Ovary (tissue), 3 donors: ENCODE measurements around the gene KRTAP10-12.

ENCODE experiments used
- CTCF ChIP-seq, 3 donors: fragments of 450-650 bp in 2 of 3; fragments of 200-600 bp in 1 of 3; IDR thresholded peaks; one replicate each; pipeline versions ENCODE4 v1.5.1 to v1.8.0; 2016 to 2022; ENCODE audit warnings: antibody characterized with exemption in 3 of 3, mild to moderate bottlenecking in 1 of 3
- EP300 ChIP-seq: sonication (generic); formaldehyde crosslinking; IDR thresholded peaks from one replicate; pipeline ENCODE4 v1.6.1; 2017; ENCODE audit warnings: antibody characterized with exemption
- POLR2A ChIP-seq: fragments of 450-650 bp; IDR thresholded peaks from one replicate; pipeline ENCODE4 v1.6.1; 2017; ENCODE audit warnings: antibody characterized with exemption, mild to moderate bottlenecking, moderate library complexity
- donor health status: DM: no; HTN: no; CAD: no.

GRCh38 chr21:44649521-44650100 lies 47.4 kb upstream of the KRTAP10-12 start:
- no peak for TF ChIP-seq EP300
- no peak for TF ChIP-seq CTCF (IDR thresholded peaks at IDR 0.05)
- TF ChIP-seq POLR2A, result no peak
